HEK293 (cell line): ENCODE results near the gene CDC37.

Source experiments
- CTCF ChIA-PET: fragments of 350-600 bp; formaldehyde crosslinking; extraction: SDS; loops from one replicate; lab custom pipeline; 2021; ENCODE audit warnings: antibody characterized with exemption; lab: Yijun Ruan, JAX
- POLR2A ChIA-PET: fragments of 300-600 bp; formaldehyde crosslinking; extraction: SDS; loops from one replicate; lab custom pipeline; 2020; ENCODE audit warnings: antibody characterized with exemption, inconsistent platforms; lab: Yijun Ruan, JAX
- H3K27ac ChIP-seq: fragments of 200-500 bp; sonication (Bioruptor generic); 2 replicates; pipeline ENCODE4 v1.5.1; 2014; ENCODE audit warnings: low read depth, low read length, control low read depth, inconsistent platforms; ENCODE audit errors: extremely low read depth
- H3K36me3 ChIP-seq, 2 experiments: fragments of 200-500 bp in 1 of 2; sonication (Bioruptor generic) in 1 of 2; 1 replicate in 1 of 2; 2 replicates in 1 of 2; pipeline ENCODE4 v1.5.1; 2014 to 2017; ENCODE audit warnings: inconsistent platforms in 2 of 2, low read length in 2 of 2; ENCODE audit not compliant: control insufficient read depth in 2 of 2, insufficient read depth in 1 of 2
- H3K4me1 ChIP-seq: fragments of 200-500 bp; sonication (Bioruptor generic); 2 replicates; pipeline ENCODE4 v1.5.1; 2014; ENCODE audit warnings: mild to moderate bottlenecking, low read length, inconsistent platforms; ENCODE audit not compliant: control insufficient read depth, insufficient read depth
- H3K4me3 ChIP-seq: 2 replicates; pipeline ENCODE4 v1.5.1; 2011; ENCODE audit warnings: low read depth, mild to moderate bottlenecking, control low read depth, low read length, moderate library complexity
- H3K9me3 ChIP-seq: fragments of 200-500 bp; sonication (Bioruptor generic); 2 replicates; pipeline ENCODE4 v1.5.1; 2014; ENCODE audit warnings: low read depth, low read length, inconsistent platforms; ENCODE audit not compliant: control insufficient read depth, insufficient read depth
- MYNN ChIP-seq: fragments of 450-650 bp; formaldehyde crosslinking; IDR thresholded peaks from 2 replicates; pipeline ENCODE4 v1.5.1; 2016; ENCODE audit warnings: missing biosample characterization, missing genetic modification characterization, borderline replicate concordance
- PRDM1 ChIP-seq: fragments of 450-650 bp; formaldehyde crosslinking; IDR thresholded peaks from 2 replicates; pipeline ENCODE4; 2016; ENCODE audit warnings: missing biosample characterization, missing genetic modification characterization
- TSHZ1 ChIP-seq: fragments of 450-650 bp; formaldehyde crosslinking; IDR thresholded peaks from 2 replicates; pipeline ENCODE4 v1.5.1; 2016; ENCODE audit warnings: missing biosample characterization, missing genetic modification characterization, borderline replicate concordance
- ZBTB10 ChIP-seq: fragments of 450-650 bp; formaldehyde crosslinking; IDR thresholded peaks from 2 replicates; pipeline ENCODE4 v1.5.1; 2016; ENCODE audit warnings: missing biosample characterization, missing genetic modification characterization
- ZBTB48 ChIP-seq: fragments of 450-650 bp; formaldehyde crosslinking; IDR thresholded peaks from 2 replicates; pipeline ENCODE4 v1.5.1; 2016; ENCODE audit warnings: missing biosample characterization, missing genetic modification characterization
- ZFP3 ChIP-seq: fragments of 450-650 bp; formaldehyde crosslinking; IDR thresholded peaks from 2 replicates; pipeline ENCODE4 v1.5.1; 2016; ENCODE audit warnings: low read depth, missing biosample characterization, missing genetic modification characterization
- ZFP69B ChIP-seq: fragments of 450-650 bp; formaldehyde crosslinking; IDR thresholded peaks from 2 replicates; pipeline ENCODE4 v1.5.1; 2016; ENCODE audit warnings: missing biosample characterization, missing genetic modification characterization
- ZNF112 ChIP-seq: fragments of 450-650 bp; formaldehyde crosslinking; IDR thresholded peaks from 2 replicates; pipeline ENCODE4 v1.5.0; 2017; ENCODE audit warnings: missing biosample characterization, missing genetic modification characterization
- ZNF121 ChIP-seq: fragments of 450-650 bp; formaldehyde crosslinking; IDR thresholded peaks from 2 replicates; pipeline ENCODE4 v1.5.1; 2016; ENCODE audit warnings: missing biosample characterization, missing genetic modification characterization
- ZNF214 ChIP-seq: fragments of 450-650 bp; formaldehyde crosslinking; IDR thresholded peaks from 2 replicates; pipeline ENCODE4 v1.5.1; 2017; ENCODE audit warnings: missing biosample characterization, mild to moderate bottlenecking, missing genetic modification characterization, borderline replicate concordance
- ZNF354C ChIP-seq: fragments of 450-650 bp; formaldehyde crosslinking; IDR thresholded peaks from 2 replicates; pipeline ENCODE4 v1.5.1; 2016; ENCODE audit warnings: missing biosample characterization, missing genetic modification characterization, low read depth, borderline replicate concordance
- ZNF48 ChIP-seq: fragments of 450-650 bp; formaldehyde crosslinking; IDR thresholded peaks from 2 replicates; pipeline ENCODE4 v1.5.1; 2016; ENCODE audit warnings: missing biosample characterization, missing genetic modification characterization
- ZNF514 ChIP-seq: fragments of 450-650 bp; formaldehyde crosslinking; IDR thresholded peaks from 2 replicates; pipeline ENCODE4 v1.5.1; 2016; ENCODE audit warnings: missing biosample characterization, missing genetic modification characterization
- ZNF544 ChIP-seq: fragments of 450-650 bp; formaldehyde crosslinking; IDR thresholded peaks from 2 replicates; pipeline ENCODE4 v1.5.0; 2017; ENCODE audit warnings: missing biosample characterization, missing genetic modification characterization
- ZNF785 ChIP-seq: fragments of 450-650 bp; formaldehyde crosslinking; IDR thresholded peaks from 2 replicates; pipeline ENCODE4 v1.5.1; 2016; ENCODE audit warnings: missing biosample characterization, missing genetic modification characterization
- TF ChIP-seq, protein P1 (sequence below): fragments of 450-650 bp; formaldehyde crosslinking; IDR thresholded peaks from 2 replicates; pipeline ENCODE4 v1.5.1; 2016; ENCODE audit warnings: missing biosample characterization, missing genetic modification characterization, borderline replicate concordance
- TF ChIP-seq, protein P2 (sequence below): fragments of 450-650 bp; formaldehyde crosslinking; optimal IDR thresholded peaks from 2 replicates; pipeline ENCODE3; 2016; ENCODE audit warnings: missing biosample characterization, mild to moderate bottlenecking, missing genetic modification characterization
- TF ChIP-seq, protein P3 (sequence below): fragments of 450-650 bp; formaldehyde crosslinking; IDR thresholded peaks from 2 replicates; pipeline ENCODE4 v1.5.1; 2016; ENCODE audit warnings: missing biosample characterization, missing genetic modification characterization
- TF ChIP-seq, protein P4 (sequence below): fragments of 450-650 bp; formaldehyde crosslinking; IDR thresholded peaks from 2 replicates; pipeline ENCODE4 v1.5.1; 2017; ENCODE audit warnings: missing biosample characterization, missing genetic modification characterization
- TF ChIP-seq, protein P5 (sequence below): fragments of 450-650 bp; formaldehyde crosslinking; IDR thresholded peaks from 2 replicates; pipeline ENCODE4 v1.5.1; 2016; ENCODE audit warnings: missing biosample characterization, missing genetic modification characterization

CDC37 gene

DNA sequence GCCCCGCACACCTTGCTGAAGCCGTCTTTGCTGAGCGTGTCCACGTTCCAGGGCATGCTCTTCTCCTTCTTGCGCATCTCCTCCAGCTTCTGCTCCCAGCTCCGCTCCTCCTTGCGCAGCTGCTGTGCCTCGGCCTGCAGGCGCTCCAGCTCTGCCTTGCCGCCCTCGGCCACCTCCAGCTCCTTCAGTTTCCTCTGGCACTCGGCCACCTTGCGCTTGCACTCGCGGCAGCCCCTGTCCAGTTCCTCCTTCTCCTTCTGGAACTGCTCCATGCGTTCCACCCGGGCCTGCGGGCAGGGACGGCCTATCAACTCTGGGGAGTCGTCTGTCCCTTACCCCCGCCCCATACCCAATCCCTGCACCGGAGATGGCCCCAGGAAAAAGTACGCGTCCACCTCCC lies 7.4 kb downstream of the CDC37 start:
- Histone ChIP-seq H3K27ac (no peak overlapping the region), H3K4me1 (no peaks in the 10 kb centered on the region), H3K36me3 (peaks cover 15 to 83% of the 10 kb centered on the region in 2 experiments; a peak in 2 of 3 replicates), H3K4me3 (no peak overlapping the region), H3K9me3 (no peaks in the 10 kb centered on the region)
- TF ChIP-seq ZNF112 (tag by site-specific recombination): no peak
- TF ChIP-seq ZNF354C (tag by site-specific recombination): no peak
- TF ChIP-seq, protein P1, sequence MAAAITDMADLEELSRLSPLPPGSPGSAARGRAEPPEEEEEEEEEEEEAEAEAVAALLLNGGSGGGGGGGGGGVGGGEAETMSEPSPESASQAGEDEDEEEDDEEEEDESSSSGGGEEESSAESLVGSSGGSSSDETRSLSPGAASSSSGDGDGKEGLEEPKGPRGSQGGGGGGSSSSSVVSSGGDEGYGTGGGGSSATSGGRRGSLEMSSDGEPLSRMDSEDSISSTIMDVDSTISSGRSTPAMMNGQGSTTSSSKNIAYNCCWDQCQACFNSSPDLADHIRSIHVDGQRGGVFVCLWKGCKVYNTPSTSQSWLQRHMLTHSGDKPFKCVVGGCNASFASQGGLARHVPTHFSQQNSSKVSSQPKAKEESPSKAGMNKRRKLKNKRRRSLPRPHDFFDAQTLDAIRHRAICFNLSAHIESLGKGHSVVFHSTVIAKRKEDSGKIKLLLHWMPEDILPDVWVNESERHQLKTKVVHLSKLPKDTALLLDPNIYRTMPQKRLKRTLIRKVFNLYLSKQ (tag by site-specific recombination): no peak
- no peak for TF ChIP-seq MYNN
- no peak for TF ChIP-seq ZBTB48
- no peak for TF ChIP-seq ZFP69B (tag by site-specific recombination)
- no peak for TF ChIP-seq ZBTB10 (tag by site-specific recombination)
- TF ChIP-seq, protein P2, sequence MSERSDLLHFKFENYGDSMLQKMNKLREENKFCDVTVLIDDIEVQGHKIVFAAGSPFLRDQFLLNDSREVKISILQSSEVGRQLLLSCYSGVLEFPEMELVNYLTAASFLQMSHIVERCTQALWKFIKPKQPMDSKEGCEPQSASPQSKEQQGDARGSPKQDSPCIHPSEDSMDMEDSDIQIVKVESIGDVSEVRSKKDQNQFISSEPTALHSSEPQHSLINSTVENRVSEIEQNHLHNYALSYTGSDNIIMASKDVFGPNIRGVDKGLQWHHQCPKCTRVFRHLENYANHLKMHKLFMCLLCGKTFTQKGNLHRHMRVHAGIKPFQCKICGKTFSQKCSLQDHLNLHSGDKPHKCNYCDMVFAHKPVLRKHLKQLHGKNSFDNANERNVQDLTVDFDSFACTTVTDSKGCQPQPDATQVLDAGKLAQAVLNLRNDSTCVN: no peak
- no peak for TF ChIP-seq ZNF514 (tag by site-specific recombination)
- no peak for TF ChIP-seq ZNF785 (tag by site-specific recombination)
- no peak for TF ChIP-seq ZFP3
- TF ChIP-seq ZNF544 (tag by site-specific recombination): no peak
- no peak for TF ChIP-seq ZNF121
- ChIA-PET POLR2A (interaction anchor here (3.1 kb wide), 1 partner anchor 15 kb away, joined by 11 read pairs; the partner anchor contains the start of gene TYK2), CTCF (interaction anchor here (1.1 to 2.7 kb wide), 2 partner anchors 125 to 137 kb away, joined by 4 to 6 read pairs; partner anchors contain the start of gene ICAM1)

DNA sequence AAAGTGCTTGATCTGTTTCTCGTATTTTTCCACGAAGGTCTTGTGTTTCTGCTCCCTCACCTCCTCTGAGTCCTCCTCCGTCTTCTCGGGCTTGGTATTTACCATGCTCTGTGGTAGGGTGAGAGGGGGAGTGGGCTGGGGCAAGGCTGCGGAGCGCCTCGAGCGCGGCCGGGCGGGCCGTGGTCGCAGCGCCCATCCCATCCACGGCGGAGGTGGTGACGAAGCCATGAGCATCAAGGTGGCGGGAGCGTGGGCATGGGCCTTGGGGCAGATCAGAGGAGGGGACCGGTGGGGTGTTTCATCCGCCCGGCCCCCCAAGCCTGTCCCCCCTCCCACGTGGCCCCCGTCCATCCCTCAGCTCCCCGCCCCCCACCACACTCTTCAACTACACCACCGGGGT lies 7.9 kb downstream of the CDC37 start:
- POLR2A ChIA-PET: interaction anchor here (3.1 kb wide), 1 partner anchor 15 kb away, joined by 11 read pairs; the partner anchor contains the start of gene TYK2
- Histone ChIP-seq H3K36me3 (peaks cover 15 to 82% of the 10 kb centered on the region in 2 experiments; a peak in 2 of 3 replicates), H3K4me1 (no peaks in the 10 kb centered on the region), H3K27ac (no peak overlapping the region), H3K4me3 (no peak overlapping the region), H3K9me3 (no peaks in the 10 kb centered on the region)
- CTCF ChIA-PET: interaction anchor here (1.1 to 2.7 kb wide), 2 partner anchors 124 to 137 kb away, joined by 4 to 6 read pairs; partner anchors contain the start of gene ICAM1
- no peak for TF ChIP-seq TSHZ1 (tag by site-specific recombination)
- no peak for TF ChIP-seq PRDM1 (tag by site-specific recombination)
- TF ChIP-seq, protein P3, sequence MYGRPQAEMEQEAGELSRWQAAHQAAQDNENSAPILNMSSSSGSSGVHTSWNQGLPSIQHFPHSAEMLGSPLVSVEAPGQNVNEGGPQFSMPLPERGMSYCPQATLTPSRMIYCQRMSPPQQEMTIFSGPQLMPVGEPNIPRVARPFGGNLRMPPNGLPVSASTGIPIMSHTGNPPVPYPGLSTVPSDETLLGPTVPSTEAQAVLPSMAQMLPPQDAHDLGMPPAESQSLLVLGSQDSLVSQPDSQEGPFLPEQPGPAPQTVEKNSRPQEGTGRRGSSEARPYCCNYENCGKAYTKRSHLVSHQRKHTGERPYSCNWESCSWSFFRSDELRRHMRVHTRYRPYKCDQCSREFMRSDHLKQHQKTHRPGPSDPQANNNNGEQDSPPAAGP (tag by site-specific recombination): no peak
- no peak for TF ChIP-seq ZNF214
- TF ChIP-seq, protein P4, sequence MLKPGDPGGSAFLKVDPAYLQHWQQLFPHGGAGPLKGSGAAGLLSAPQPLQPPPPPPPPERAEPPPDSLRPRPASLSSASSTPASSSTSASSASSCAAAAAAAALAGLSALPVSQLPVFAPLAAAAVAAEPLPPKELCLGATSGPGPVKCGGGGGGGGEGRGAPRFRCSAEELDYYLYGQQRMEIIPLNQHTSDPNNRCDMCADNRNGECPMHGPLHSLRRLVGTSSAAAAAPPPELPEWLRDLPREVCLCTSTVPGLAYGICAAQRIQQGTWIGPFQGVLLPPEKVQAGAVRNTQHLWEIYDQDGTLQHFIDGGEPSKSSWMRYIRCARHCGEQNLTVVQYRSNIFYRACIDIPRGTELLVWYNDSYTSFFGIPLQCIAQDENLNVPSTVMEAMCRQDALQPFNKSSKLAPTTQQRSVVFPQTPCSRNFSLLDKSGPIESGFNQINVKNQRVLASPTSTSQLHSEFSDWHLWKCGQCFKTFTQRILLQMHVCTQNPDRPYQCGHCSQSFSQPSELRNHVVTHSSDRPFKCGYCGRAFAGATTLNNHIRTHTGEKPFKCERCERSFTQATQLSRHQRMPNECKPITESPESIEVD (tag by site-specific recombination): no peak
- TF ChIP-seq, protein P5, sequence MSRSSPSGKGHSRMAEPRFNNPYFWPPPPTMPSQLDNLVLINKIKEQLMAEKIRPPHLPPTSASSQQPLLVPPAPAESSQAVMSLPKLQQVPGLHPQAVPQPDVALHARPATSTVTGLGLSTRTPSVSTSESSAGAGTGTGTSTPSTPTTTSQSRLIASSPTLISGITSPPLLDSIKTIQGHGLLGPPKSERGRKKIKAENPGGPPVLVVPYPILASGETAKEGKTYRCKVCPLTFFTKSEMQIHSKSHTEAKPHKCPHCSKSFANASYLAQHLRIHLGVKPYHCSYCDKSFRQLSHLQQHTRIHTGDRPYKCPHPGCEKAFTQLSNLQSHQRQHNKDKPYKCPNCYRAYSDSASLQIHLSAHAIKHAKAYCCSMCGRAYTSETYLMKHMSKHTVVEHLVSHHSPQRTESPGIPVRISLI: no peak
- no peak for TF ChIP-seq ZNF48 (tag by site-specific recombination)
